Astrocyte (in vitro differentiated cells and primary cell): ENCODE measurements around the gene ICA1. TPM values are rescaled to one million over a fixed set of nuclear protein-coding genes. Genes with fewer than 3 reads are reported as not detected.

ENCODE experiments used
- DNase-seq: peaks from one replicate; pipeline ENCODE4 v3.0.0-alpha.2; 2010; ENCODE audit warnings: low read depth
- FAIRE-seq: peaks from 2 replicates; lab custom pipeline; 2011; peaks lifted over from hg19 to GRCh38; lab: Jason Lieb, UNC
- H2AFZ ChIP-seq: 2 replicates; pipeline ENCODE4 v1.6.0; 2012; ENCODE audit warnings: low read depth, low read length, inconsistent platforms
- H3K27ac ChIP-seq: 2 replicates; pipeline ENCODE4 v1.5.1; 2011; ENCODE audit warnings: low read depth, low read length, inconsistent platforms
- H3K27me3 ChIP-seq: 2 replicates; pipeline ENCODE4 v1.6.0; 2011; ENCODE audit warnings: low read length, inconsistent platforms; ENCODE audit not compliant: insufficient read depth
- H3K36me3 ChIP-seq: 2 replicates; pipeline ENCODE4 v1.5.1; 2011; ENCODE audit warnings: low read length, inconsistent platforms; ENCODE audit not compliant: insufficient read depth
- H3K4me1 ChIP-seq: 2 replicates; pipeline ENCODE4 v1.5.1; 2011; ENCODE audit warnings: low read length, inconsistent platforms; ENCODE audit not compliant: insufficient read depth
- H3K4me2 ChIP-seq: 2 replicates; pipeline ENCODE4 v1.6.0; 2012; ENCODE audit warnings: low read length, inconsistent platforms
- H3K4me3 ChIP-seq: 2 replicates; pipeline ENCODE4 v1.5.1; 2011; ENCODE audit warnings: low read depth, mild to moderate bottlenecking, low read length, inconsistent platforms; ENCODE audit not compliant: insufficient read depth
- H3K79me2 ChIP-seq: 2 replicates; pipeline ENCODE4 v1.6.0; 2012; ENCODE audit warnings: mild to moderate bottlenecking, low read length, inconsistent platforms; ENCODE audit not compliant: insufficient read depth
- H3K9ac ChIP-seq: 2 replicates; pipeline ENCODE4 v1.6.0; 2012; ENCODE audit warnings: mild to moderate bottlenecking, low read length, inconsistent platforms
- H3K9me3 ChIP-seq: 2 replicates; pipeline ENCODE4 v1.5.1; 2012; ENCODE audit warnings: low read depth, mild to moderate bottlenecking, low read length, inconsistent platforms; ENCODE audit not compliant: insufficient read depth
- H4K20me1 ChIP-seq: 2 replicates; pipeline ENCODE4 v1.6.0; 2012; ENCODE audit warnings: low read length, inconsistent platforms; ENCODE audit not compliant: insufficient read depth
- H3K27ac Mint-ChIP-seq: one replicate; pipeline ENCODE4 v1.8.0; 2021; ENCODE audit warnings: mild to moderate bottlenecking, mixed read lengths; ENCODE audit not compliant: unreplicated experiment
- H3K27me3 Mint-ChIP-seq: one replicate; pipeline ENCODE4 v1.8.0; 2021; ENCODE audit warnings: low read depth, mixed read lengths; ENCODE audit not compliant: unreplicated experiment
- H3K36me3 Mint-ChIP-seq: one replicate; pipeline ENCODE4 v1.8.0; 2021; ENCODE audit warnings: low read depth, mixed read lengths; ENCODE audit not compliant: unreplicated experiment
- H3K4me1 Mint-ChIP-seq: one replicate; pipeline ENCODE4 v1.8.0; 2021; ENCODE audit warnings: low read depth, mixed read lengths; ENCODE audit not compliant: unreplicated experiment
- H3K4me3 Mint-ChIP-seq: one replicate; pipeline ENCODE4 v1.8.0; 2021; ENCODE audit warnings: mild to moderate bottlenecking, moderate library complexity, mixed read lengths; ENCODE audit not compliant: unreplicated experiment
- H3K9me3 Mint-ChIP-seq: one replicate; pipeline ENCODE4 v1.8.0; 2021; ENCODE audit warnings: mild to moderate bottlenecking, mixed read lengths; ENCODE audit not compliant: unreplicated experiment
- CTCF ChIP-seq: IDR thresholded peaks from 2 replicates; pipeline ENCODE4 v1.5.1; 2011; ENCODE audit warnings: low read depth, mild to moderate bottlenecking, inconsistent platforms, low read length, moderate library complexity; ENCODE audit not compliant: insufficient read depth
- EZH2 ChIP-seq: IDR thresholded peaks from 2 replicates; pipeline ENCODE4 v1.6.1; 2012; ENCODE audit warnings: mild to moderate bottlenecking, low read length, inconsistent platforms; ENCODE audit not compliant: insufficient read depth
- total RNA-seq: library from RNA; stranded (reverse); gene quantifications from 2 replicates; pipeline ENCODE4 v1.2.1, GENCODE V29; 2021

ICA1 gene
- total RNA-seq, 1 donor from 2014 or later: 8.0 TPM

- H3K27me3 Mint-ChIP-seq: no peaks in the 10 kb centered on the region
- no peak overlapping the region for H3K27ac Mint-ChIP-seq
- no peak overlapping the region for H3K4me3 Mint-ChIP-seq
- H3K36me3 Mint-ChIP-seq: no peaks in the 10 kb centered on the region
- H3K36me3 ChIP-seq: no peaks in the 10 kb centered on the region
- H3K79me2 ChIP-seq: no peaks in the 10 kb centered on the region
- H3K4me1 Mint-ChIP-seq: peaks cover 2% of the 10 kb centered on the region
- H2AFZ ChIP-seq: no peak overlapping the region
- H3K27ac ChIP-seq: no peak overlapping the region
- DNase-seq: no peak
- no peak overlapping the region for H3K4me2 ChIP-seq
- FAIRE-seq: no peak
- H3K4me1 ChIP-seq: no peaks in the 10 kb centered on the region
- H3K9me3 Mint-ChIP-seq: no peaks in the 10 kb centered on the region
- no peak overlapping the region for H3K4me3 ChIP-seq
- no peak overlapping the region for H3K9ac ChIP-seq
- H3K9me3 ChIP-seq: no peaks in the 10 kb centered on the region
- TF ChIP-seq EZH2 (no peak), CTCF (no peak)
- H4K20me1 ChIP-seq: no peaks in the 10 kb centered on the region
- no peaks in the 10 kb centered on the region for H3K27me3 ChIP-seq
These were observed 93.6 kb downstream of the ICA1 start for GRCh38 chr7:8168336-8168735.

GRCh38 chr7:8165150-8165549, 96.8 kb downstream of the ICA1 start:
- Mint-ChIP-seq H3K27me3 (no peaks in the 10 kb centered on the region), H3K36me3 (no peaks in the 10 kb centered on the region), H3K9me3 (no peaks in the 10 kb centered on the region), H3K27ac (no peak overlapping the region), H3K4me1 (peaks cover 15% of the 10 kb centered on the region), H3K4me3 (no peak overlapping the region)
- H3K27me3 ChIP-seq: no peaks in the 10 kb centered on the region
- no peaks in the 10 kb centered on the region for H4K20me1 ChIP-seq
- FAIRE-seq (no peak), DNase-seq (no peak)
- H3K4me3 ChIP-seq: no peak overlapping the region
- H3K27ac ChIP-seq: no peak overlapping the region
- no peak overlapping the region for H3K9ac ChIP-seq
- TF ChIP-seq CTCF: no peak
- TF ChIP-seq EZH2: no peak
- H3K4me2 ChIP-seq: no peak overlapping the region
- no peaks in the 10 kb centered on the region for H3K79me2 ChIP-seq
- H3K36me3 ChIP-seq: no peaks in the 10 kb centered on the region
- no peaks in the 10 kb centered on the region for H3K4me1 ChIP-seq
- H3K9me3 ChIP-seq: no peaks in the 10 kb centered on the region
- no peak overlapping the region for H2AFZ ChIP-seq

GRCh38 chr7:8162181-8162580, 99.8 kb downstream of the ICA1 start:
- no peaks in the 10 kb centered on the region for H3K36me3 Mint-ChIP-seq
- H3K27ac Mint-ChIP-seq: no peak overlapping the region
- FAIRE-seq (no peak), DNase-seq (no peak)
- Histone ChIP-seq H3K79me2 (no peaks in the 10 kb centered on the region), H4K20me1 (no peaks in the 10 kb centered on the region), H3K4me3 (no peak overlapping the region), H3K36me3 (no peaks in the 10 kb centered on the region), H3K27me3 (no peaks in the 10 kb centered on the region), H3K9me3 (no peaks in the 10 kb centered on the region), H3K27ac (no peak overlapping the region), H2AFZ (no peak overlapping the region), H3K4me1 (no peaks in the 10 kb centered on the region), H3K9ac (no peak overlapping the region), H3K4me2 (no peak overlapping the region)
- no peak for TF ChIP-seq EZH2
- TF ChIP-seq CTCF: no peak
- H3K27me3 Mint-ChIP-seq: no peaks in the 10 kb centered on the region
- no peaks in the 10 kb centered on the region for H3K9me3 Mint-ChIP-seq
- H3K4me3 Mint-ChIP-seq: no peak overlapping the region
- peaks cover 12% of the 10 kb centered on the region for H3K4me1 Mint-ChIP-seq
